ENCODE measurements around the gene NPDC1. TPM values are rescaled to one million over a fixed set of nuclear protein-coding genes. Genes with fewer than 3 reads are reported as not detected.
"Not testable (repeated sequence)": the region's sequence is repeated elsewhere in the genome, so short reads cannot be mapped to it uniquely, and the experiment has no call there.

NPDC1 gene
- total RNA-seq, 1 donor from 2014 or later: 15.4 TPM

DNA sequence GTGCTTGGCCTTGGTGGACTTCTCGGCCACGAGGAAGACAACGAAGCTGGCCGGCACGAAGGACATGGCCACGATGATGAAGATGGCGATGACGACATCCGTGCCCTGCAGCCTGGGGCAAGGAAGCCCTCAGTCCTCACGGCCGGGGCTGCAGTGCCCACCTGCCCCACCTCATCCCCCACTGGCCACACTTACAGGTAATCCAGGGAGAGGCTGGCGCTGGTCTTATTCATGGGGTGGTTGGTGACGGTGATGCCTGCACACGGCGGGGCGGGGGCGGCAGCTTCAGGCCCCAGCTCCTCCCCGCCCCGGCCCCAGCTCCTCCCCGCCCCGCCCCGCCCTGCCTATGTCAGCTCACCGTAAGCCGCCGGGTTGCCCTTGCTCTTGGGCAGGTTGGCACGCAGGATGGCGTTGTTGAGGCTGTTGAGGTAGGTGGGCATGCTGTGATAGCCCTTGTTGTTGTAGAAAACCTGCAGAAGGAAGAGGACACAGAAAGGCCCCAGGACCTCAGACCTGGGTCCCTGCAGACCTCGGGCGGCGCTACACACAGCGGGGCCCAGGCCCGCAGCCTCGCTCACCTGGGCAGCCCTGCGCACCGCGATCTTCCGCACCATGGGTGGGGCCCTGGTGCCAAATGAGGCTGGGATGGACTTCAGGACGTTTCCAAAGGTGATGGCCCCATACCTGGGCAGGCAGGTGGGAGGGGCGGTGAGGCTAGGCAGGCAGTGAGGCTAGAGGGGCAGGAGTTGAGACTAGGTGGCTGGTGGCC lies 33.9 kb downstream of the NPDC1 start:
- DNase-seq: no peak

DNA sequence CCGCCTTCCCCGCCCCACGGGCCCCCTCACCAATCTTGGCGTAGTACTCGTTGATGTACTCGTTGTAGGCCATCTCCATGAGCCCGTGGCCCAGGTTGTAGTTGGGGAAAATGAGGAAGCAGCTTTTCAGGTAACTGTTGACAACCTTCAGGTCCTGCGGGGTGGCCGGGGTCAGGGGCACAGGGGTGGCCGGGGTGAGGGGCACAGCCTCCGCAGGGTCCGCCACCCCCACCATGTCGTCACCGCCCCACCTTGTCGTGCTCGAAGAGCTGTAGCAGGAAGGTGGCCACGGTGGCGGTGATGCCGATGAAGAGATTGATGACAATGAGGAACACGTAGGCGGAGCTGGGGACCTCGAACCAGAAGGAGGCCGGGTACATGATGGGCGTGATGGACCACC lies 34.8 kb downstream of the NPDC1 start:
- DNase-seq: no peak

DNA sequence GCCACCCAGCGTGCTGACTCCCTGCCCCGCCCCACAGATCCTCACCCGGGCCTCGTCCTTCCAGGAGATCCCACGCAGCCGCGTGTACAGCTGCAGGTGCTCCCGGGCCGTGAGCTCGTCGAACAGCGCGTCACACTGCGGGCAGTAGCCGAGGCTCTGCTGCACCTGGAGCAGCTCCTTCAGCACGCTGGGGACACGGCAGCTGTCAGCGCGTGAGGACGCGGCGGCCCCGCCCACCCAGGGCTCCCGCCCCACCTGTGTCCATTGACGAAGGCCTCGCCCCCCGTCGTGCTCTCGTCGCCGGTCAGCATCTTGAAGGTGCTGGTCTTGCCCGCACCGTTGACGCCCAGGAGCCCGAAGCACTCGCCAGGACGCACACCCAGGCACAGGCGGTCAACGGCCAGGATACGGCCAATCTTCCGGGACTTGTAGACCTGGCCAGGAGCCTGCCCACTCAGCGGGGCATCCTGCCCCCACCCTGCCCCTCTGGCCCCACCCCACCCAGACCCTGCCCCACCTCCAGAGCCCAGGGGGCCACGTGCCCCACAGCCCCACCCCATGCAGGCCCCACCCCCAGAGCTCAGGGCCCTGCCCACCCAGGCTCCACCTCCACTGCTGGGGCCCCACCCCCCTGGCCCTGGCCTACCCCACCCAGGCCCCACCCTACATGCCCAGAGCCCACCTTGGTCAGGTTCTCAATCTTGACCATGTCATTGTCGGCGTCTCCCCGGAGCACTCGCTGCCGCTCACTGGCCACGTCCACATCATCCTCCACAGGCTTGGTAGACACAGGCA lies 35.8 kb downstream of the NPDC1 start:
- DNase-seq: no peak

DNA sequence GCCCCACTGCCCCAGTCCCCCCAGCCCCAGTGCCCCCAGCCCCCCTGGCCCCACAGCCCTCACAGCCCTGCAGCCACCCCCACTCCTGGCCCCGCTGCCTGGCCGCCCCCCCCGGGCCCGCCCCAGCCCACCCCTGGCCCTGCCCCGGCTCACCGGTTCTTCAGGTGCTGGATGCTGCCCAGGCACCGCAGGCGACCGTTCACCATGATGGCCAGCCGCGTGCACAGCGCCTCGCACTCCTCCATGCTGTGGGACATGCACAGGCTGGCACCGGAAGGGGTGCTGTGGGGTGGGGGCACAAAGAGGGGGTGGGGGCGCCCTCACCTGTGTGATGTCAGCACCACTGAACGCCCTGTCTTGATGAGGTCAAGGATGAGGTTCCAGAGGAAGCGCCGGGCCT lies 36.8 kb downstream of the NPDC1 start:
- no peak for DNase-seq

DNA sequence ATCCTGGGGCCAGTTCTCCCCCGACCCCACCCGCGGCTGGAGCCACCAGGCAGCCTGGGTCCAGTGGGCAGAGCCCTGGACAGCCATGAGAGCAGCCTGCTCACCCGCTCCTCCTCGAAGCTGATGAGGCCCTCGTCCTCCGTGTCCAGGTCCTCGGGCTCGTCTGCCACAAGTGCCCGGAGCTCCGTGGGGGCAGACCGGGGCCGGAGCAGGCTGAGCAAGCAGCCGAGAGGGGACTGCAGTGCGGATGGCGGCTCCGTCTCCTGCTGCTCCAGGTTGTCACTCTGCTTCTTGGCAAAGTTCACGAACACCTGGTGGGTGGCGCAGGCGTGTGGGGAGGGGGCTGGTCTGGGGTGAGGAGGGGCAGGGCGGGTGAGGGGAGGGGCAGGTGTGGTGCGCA lies 37.7 kb downstream of the NPDC1 start:
- no peak for DNase-seq

DNA sequence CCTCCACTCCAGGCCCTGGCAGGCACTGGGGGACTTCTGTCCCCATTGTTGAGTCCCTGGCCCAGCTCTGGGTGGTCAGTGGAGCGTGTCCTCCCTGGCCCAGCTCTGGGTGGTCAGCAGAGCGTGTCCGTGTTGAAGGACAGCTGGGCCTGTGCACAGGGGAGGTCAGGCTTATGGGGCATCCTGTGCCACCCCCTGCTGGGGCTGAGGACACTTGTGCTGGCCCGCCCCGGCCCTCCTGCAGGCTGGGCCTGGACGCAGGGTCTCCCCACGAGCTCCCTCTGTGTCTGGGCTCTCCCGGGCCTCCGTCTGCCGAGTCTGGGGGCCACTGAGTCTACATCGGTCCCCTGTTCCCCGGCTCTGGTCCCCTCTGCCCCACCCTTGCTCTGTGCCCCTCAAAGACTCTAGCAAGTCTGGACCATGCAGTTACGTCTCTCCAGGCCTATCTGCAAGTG lies 38.1 kb downstream of the NPDC1 start:
- DNase-seq: no peak

DNA sequence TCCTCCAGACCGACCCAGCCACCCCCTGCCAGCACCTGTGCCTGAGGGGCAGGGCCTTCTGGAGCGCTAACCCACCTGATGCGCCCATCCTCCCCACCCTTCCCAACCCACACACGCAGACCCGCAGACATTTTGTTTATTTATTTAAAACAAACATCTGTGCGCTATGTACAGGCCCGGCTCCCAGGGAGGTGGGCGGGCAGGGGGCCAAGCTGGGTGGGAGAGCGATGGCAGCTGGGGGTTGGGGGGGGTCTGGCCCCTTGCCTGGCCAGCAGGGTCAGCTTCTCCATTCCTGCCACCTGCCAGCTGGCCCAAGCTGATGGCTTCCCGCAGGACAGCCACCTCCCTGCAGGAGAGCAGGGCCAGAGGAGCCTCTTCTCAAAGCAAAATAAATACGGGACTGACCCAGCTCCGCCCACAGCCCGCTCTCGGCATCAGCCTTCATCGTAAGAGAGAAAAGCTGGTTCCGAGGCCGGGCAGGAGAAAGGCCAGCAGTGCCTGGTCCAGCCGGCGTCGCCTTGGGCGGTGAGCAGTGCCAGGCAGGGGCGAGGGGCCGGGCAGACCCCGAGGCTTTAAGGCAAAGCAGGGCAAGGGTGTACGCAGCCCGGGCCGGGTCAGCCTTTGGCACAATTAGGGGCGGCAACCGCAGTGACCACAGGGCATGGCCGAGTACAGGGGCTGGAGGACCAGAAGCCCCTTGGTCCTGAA lies 38.7 kb downstream of the NPDC1 start:
- DNase-seq: no peak

DNA sequence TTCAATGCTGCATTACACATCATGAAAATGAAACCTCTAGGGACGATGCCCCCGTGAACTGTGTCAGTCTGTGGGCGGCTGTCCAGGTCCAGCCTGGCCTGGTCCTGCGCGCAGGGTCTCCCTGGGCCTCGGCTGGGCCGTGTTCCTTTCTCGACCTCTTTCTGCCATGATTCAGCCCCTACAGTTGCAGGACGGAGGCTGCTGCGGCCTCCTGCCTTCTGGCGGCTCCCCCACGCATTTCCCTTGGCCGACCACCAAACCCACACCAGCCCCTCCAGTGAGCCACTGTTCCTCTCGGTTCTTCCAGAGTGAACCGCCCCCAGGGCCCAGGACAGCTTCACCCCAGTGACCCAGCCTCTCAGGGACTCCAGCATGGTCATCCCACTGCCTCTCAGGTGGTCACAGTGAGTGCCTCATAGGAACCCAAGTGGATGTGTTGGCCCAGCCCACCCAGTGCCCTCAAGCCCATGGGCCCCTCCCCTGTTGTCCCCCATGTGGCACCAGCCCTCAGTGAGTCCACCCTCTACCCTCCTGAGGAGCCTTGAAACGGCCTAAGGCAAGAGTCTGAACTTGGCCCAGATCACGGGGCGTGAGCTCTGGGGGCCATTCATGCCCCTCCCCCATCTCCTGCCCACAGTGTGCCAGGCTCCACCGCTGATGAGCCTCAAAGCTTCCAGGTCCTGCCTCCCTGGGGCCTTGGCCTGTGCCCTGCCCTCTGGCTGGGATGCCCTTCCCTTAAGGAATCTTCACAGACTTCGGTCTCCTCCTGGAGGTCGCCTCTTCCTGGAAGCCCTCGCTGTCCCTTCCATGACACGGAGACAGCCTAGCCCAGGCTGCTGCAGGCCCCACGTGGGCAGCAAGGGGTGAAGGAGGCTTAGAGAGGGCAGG lies 39.6 kb downstream of the NPDC1 start:
- DNase-seq: no peak

DNA sequence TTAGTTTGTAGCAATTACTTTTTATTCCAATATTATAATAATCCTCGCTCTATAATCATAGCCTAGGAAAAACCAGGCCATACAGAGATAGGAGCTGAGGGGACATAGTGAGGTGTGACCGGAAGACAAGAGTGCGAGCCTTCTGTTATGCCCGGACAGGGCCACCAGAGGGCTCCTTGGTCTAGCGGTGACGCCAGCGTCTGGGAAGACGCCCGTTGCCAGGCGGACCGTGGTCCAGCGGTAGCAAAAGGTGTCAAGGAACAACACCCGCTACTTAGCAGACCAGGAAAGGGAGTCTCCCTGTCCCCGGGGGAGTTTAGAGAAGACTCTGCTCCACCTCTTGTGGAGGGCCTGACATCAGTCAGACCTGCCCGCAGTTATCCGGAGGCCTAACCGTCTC lies 41.7 kb downstream of the NPDC1 start:
- DNase-seq: not testable (repeated sequence)

DNA sequence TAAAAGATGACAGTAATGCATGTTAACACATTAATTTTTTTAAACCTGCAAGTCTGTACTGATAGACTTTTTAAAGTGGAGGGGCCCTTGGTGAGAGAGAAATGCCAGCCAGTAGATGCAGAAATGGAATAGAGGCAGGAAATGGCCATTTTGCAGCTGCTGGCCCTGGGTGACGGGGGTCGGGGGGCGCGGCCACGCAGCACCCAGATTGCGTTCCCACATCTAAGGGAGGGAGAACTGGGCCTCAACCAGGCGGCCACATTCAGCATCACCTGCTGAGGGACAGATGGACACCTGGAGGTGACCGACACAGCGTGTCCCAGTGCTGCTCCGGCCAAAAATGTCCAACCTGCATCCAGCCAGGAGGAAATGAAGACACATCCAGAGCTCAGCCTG lies 43.3 kb downstream of the NPDC1 start:
- no peak for DNase-seq

DNA sequence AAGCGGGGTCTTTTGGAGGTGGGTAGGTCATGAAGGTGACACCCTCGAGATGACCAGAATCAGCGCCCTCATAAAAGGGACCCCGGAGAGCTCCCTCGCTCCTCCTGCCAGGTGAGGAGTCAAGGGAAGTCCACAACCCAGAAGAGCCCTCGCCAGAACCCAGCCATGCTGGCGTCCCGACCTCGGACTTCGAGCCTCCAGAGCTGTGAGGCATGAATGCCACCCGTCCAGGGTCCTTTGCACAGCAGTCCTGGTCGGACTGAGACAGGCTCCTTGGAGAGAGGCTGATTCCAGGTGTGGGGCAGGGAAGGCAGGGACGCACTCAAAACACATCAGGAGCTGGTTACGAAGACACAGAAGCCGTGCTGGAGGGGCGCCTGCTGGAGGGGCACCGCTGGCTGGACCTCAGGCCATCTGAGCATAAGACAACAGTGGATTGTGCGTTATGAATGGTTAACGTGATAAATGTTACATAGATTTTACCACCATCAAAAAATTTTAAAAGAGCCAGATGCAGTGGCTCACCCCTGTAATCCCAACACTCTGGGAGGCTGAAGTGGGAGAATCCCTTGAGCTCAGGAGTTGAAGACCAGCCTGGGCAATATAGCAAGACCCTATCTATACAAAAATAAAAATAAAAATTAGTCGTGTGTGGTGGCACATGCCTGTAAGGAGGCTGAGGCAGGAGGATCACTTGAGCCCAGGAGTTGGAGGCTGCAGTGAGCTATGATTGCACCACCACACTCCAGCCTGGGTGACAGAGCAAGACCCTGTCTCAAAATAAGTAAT lies 43.9 kb downstream of the NPDC1 start:
- no peak for DNase-seq

DNA sequence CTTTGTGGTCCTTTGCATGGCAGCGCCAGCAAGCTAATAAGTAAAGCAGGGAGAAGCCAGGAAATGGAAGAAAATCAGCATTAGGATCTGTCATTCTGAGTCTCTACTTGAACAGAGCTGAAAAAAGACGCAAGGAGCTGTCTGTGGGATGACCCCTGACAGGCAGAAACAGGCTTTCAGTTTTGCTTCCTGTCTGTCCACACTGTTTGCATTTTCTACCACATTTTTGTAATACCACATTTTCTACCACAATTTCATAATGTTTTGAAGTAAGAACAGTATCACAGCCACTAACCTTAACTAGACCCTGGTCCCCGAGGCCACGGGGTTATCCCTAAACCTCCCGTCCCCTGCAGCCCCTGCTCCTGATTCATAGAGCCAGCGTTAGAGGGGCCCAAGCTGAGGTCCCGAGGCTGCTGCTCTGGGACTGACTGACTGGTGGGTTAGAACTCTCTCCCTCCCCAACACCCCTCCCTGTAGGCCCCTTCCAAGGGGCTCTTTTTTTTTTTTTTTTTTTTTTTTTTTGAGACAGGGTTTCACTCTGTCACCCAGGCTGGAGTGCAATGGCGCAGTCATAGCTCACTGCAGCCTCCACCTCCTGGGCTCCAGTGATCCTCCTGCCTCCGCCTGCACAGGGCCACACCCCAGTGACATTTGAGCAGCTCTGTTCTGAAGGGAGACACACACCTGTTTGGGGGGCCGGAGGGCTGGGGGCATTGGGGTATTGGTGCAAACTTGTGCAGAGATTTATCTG lies 45.6 kb downstream of the NPDC1 start:
- no peak for DNase-seq

DNA sequence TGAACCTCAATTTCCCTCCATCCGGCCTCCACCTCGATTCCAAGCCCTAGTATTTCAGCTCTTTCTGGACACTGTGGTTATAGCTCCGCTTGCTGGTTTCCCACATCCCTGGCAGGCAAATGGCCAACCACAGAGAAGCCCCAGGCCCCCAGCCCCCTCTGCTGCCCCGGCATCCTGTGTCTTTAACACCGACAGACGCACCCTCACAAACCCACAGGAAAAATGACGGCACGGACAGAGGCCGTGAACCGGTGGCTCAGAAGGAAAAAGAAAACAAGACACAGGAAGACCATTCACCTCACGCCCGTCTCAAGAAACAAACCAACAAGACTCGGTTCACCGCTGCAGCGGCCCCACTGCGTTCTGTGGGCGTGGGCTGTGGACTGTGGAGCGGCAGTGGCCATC lies 48.1 kb downstream of the NPDC1 start:
- no peak for DNase-seq

DNA sequence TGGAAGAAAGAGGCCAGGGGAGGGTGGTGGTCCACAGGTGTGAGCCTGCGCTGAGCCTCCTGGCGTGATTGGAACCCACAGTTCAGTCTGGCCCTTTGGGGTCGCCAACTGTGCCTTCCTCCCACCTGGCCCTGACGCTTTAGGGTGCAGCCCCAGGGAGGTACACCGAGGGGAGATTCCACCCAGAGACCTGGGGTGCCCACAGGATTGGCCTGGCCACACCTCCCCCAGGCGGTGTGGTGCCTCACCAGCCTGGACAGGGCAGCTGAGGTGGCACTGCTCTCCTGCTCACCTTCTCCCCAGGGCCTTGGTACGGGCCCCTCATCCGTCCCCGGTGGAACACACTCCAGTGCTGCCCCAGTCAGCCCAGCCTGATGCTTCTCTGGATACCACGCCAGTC lies 48.6 kb downstream of the NPDC1 start:
- no peak for DNase-seq

DNA sequence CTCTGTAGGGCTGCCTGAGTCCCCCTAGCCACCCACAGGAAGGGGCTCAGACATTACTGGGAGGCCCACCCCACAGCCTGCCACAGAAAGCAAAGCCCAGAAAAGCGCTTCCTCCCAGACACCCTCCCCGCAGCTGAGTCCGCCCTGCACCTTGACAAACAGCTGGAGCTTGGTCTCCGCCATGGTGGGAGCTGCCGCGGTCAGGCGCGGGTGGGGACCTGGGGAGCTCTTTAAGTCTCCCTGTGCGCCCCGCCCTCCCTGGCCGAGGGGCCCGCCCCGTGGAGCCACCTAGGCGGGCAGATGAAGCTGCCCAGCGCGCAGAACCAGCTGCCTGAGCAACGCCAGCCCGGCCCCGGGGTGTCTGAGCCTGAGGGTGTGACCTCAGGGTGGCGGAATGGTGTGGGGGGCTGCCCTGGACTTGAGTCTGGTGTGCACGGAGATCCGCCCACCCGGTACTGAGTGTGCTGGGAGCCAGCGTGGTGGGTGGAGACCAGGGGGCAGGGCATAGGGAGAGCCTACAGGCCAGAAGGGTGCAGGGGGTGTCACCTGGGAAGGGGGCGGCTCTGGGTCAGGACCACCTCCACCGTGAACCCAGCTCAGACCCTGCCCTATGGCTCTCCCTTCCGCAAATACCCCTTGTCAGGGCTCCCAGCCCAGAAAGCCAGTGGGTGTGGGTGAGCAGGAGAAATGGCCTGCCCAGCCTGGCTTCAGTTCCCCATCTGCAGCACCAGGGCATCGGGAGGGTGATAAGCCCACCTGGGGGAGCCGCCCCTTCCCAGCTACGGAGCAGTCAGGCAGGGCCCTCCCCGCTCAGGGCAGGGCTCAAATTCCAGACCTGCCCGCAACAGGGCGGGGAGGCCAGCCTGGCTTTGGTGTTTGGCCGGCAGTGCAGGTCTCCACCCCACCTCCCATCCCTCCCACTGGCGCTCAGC lies 49.4 kb downstream of the NPDC1 start, which contains the start of gene CLIC3:
Gene CLIC3, minus strand, starts transcription at position 208 of the 932 bp plus-strand sequence. Its CDS starts 25 bp downstream, at position 183.
- no peak for DNase-seq

DNA sequence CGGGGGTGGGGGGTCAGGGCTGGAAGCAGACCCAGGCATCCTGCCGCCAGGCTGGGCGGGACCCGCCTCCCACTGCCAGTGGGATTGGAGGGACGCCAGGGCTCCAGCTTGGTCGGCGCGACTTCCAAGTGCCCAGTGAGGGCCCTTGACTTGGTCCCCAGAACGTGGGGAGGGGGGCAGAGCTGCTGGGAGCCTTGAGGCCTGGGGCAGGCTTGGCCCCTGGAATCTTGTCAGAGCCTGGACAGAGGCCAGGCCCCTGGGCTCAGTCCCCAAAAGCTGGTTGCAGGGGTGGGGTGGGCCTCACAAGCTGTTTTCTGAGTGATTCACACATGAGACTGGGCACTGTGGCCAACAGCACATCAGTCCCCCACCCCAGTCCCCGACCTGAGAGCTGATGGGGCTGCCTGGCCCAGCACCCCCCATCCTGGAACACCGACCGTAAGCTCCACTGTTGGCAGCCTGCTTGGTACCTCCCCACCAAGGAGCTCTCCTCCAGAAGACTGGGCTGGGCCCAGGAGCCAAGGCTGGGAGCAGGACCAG lies 50.1 kb downstream of the NPDC1 start:
- DNase-seq: no peak

DNA sequence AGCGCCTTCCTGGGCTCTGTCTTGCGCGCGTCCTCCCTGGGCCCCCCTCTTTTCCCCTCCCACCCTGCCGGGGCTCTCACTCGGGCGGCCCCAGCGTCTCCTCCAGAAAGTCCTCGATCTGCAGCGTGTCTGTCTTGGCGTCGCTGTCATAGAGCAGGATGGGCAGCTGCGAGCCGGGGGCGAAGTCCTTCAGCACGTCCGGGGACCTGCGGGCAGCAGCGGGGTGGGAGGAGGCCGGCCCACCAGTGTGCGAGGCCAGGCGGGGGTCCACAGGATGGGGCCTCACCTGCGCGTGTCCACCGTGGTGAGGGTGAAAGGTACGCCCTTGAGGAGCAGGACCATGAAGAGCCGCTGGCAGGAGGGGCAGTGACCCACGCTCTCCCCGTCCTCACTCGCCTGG lies 50.6 kb downstream of the NPDC1 start:
- no peak for DNase-seq

DNA sequence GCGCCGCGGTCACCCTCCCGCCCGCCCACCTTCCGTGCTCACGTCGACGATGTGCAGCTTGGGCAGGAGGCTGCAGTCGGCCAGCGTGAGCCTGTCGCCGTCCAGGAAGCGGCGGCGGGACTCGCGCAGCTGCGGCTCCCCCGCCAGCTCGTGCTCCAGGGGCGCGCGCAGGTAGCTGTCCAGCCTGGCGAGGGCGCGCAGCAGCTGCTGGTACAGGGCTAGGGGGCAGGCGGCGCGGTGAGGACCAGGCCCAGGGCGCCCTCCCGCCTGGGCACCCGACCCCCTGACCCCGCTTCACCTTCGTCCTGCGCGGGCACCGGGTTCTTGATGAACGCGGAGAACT lies 51.1 kb downstream of the NPDC1 start:
- no peak for DNase-seq

Measured in skin of body (tissue), 2 donors.